GM23338 (cell line): Measurements from ENCODE around the gene UBL5.

Source experiments
- CTCF ChIP-seq, 2 experiments: fragments of 200-600 bp in 1 of 2; sonication (generic) in 1 of 2; conservative IDR thresholded peaks; 2 replicates each; pipeline versions ENCODE4 v1.5.1 to v1.6.1; 2016 to 2017; ENCODE audit warnings: antibody characterized with exemption in 2 of 2, low read depth in 2 of 2, mild to moderate bottlenecking in 2 of 2, moderate library complexity in 1 of 2
- EZH2 ChIP-seq: fragments of 200-600 bp; sonication (generic); IDR thresholded peaks from one replicate; pipeline ENCODE4 v1.8.0; 2017; ENCODE audit warnings: antibody characterized with exemption, mild to moderate bottlenecking, low read depth; ENCODE audit not compliant: unreplicated experiment
- EZH2phosphoT487 ChIP-seq: fragments of 200-600 bp; sonication (generic); IDR thresholded peaks from one replicate; pipeline ENCODE4 v1.8.1; 2018; ENCODE audit warnings: antibody characterized with exemption; ENCODE audit not compliant: unreplicated experiment
- POLR2AphosphoS5 ChIP-seq: IDR thresholded peaks from 2 replicates; pipeline ENCODE4 v1.6.1; 2016; ENCODE audit warnings: antibody characterized with exemption, low read depth
- REST ChIP-seq: IDR thresholded peaks from one replicate; pipeline ENCODE4 v1.6.1; 2018; ENCODE audit warnings: antibody characterized with exemption; ENCODE audit not compliant: unreplicated experiment

DNA sequence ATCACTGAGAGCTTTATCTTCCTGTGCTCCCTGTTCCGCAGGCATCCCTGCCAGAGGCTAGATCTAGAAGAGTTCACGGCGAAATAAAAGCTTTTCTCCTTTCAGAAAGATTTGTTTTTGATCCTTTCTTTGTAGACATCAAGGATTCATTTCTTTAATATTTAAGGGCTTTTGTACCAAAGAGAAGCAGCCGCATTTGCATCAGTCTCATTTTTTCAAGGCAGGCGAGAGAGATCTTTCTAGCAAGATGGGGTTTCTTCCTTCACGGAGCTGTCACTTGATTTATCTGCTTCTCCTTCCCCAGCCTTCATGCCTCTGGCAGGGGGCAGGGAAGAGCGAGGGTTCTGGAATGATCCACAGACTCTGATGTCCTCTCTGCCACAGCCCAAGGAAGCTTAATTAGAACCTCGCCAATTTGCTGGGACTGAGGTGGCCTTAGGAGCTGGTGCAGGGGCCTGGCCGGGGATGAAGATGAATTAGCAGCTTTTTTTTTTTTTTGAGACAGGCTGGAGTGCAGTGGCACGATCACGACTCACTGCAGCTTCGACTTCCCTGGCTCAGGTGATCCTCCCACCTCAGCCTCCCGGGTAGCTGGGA is 47.4 kb downstream of the UBL5 start:
- no peak for TF ChIP-seq CTCF (conservative IDR thresholded peaks at IDR 0.05; ENCODE audit: low read depth in 2 of 2)
- no peak for TF ChIP-seq REST
- no peak for TF ChIP-seq EZH2phosphoT487
- no peak for TF ChIP-seq EZH2
- no peak for TF ChIP-seq POLR2AphosphoS5
